Measurements from ENCODE around the gene LRP5. TPM values are rescaled to one million over a fixed set of nuclear protein-coding genes. Genes with fewer than 3 reads are reported as not detected.
A peak's percentile ranks its signal among the peaks of the same experiment; 100 is the strongest.
"Not testable (repeated sequence)": the region's sequence is repeated elsewhere in the genome, so short reads cannot be mapped to it uniquely, and the experiment has no call there.

LRP5 gene
- total and polyA plus RNA-seq, 2 donors: 10.1 to 22.1 TPM

DNA sequence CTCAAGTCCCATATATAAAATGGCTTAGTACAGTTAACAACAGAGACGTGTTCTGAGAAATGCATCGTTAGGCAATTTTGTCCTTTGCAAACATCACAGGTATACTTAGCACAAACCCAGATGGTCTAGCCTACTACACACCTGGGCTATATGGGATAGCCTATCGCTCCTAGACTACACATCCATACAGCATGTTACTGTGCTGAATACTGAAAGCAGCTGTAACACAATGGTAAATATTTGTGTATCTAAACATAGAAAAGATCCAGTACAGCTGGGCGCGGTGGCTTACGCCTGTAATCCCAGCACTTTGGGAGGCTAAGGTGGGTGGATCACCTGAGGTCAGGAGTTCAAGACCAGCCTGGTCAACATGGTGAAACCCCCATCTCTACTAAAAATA, 145.9 kb downstream of the LRP5 start:
- H3K27me3 ChIP-seq (ENCODE audit: control insufficient read depth in 2 of 2, insufficient read depth in 1 of 2, low read length in 1 of 2); DNase-seq (ENCODE audit: low read depth in 6 of 9, low spot score in 9 of 9); H3K9me3 ChIP-seq (ENCODE audit: control insufficient read depth in 2 of 2, insufficient read depth in 1 of 2, low read length in 1 of 2); H3K36me3 ChIP-seq (ENCODE audit: control insufficient read depth in 2 of 2, insufficient read depth in 2 of 2, low read length in 1 of 2); H3K4me3 ChIP-seq (ENCODE audit: low read length in 2 of 2); H3K27ac ChIP-seq (ENCODE audit: low read depth in 1 of 2, low read length in 1 of 2): not testable (repeated sequence)
- H3K4me1 ChIP-seq (ENCODE audit: control insufficient read depth in 2 of 2, insufficient read depth in 2 of 2, low read length in 2 of 2): peaks cover 17 to 21% of the 10 kb centered on the region in 2 donors
- WGBS: 99% methylated on average over 6 of the region's 6 CpGs

DNA sequence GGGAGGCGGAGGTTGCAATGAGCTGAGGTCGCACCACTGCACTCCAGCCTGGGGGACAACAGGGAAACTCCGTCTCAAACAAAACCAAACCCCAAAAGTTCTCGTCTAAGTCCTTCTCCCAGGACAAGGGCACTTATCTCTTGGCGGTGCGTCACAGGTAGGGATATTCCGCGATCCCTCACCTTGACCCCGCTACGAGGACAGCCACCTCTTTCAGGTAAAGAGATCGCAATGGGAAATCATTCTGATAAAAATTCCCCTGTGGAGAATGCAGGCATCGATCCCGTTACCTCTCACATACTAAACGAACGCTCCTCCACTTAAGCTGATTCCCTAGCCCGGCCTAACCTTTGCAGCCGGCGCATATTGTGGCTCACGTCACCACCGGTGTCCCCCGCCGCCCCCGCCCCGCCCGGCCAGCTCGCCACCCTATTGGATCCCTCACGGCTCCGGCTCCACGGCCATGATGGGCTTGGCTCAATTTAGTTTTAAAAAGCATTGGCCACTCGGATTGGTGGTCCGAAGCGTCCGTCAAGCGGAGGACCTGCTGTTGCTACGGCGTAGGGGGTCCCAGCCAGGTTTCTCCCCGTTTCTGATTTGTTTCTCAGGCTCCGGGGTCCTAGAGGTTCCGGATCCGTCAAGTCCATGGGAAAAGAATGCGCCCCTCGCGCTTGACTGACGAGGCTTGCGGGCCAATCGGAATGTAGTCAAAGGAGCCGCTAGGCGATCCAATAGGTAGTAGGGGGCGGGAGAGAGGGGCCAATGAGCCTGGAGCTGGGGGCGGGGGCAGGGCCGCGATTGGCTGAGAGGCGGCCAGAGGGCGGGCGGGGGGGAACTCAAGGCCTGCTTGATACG, 147.7 kb downstream of the LRP5 start:
- no peaks in the 10 kb centered on the region for H3K27me3 ChIP-seq (ENCODE audit: control insufficient read depth in 2 of 2, insufficient read depth in 1 of 2, low read length in 1 of 2)
- peak overlapping the region; percentile 90 to 94 for H3K4me3 ChIP-seq (ENCODE audit: low read length in 2 of 2)
- peaks cover 24% of the 10 kb centered on the region in 2 donors for H3K4me1 ChIP-seq (ENCODE audit: control insufficient read depth in 2 of 2, insufficient read depth in 2 of 2, low read length in 2 of 2)
- H3K36me3 ChIP-seq (ENCODE audit: control insufficient read depth in 2 of 2, insufficient read depth in 2 of 2, low read length in 1 of 2): peaks cover 3 to 9% of the 10 kb centered on the region in 2 donors
- DNase-seq (ENCODE audit: low read depth in 6 of 9, low spot score in 9 of 9): peak; percentile 90 to 99 (median 96)
- H3K9me3 ChIP-seq (ENCODE audit: control insufficient read depth in 2 of 2, insufficient read depth in 1 of 2, low read length in 1 of 2): no peaks in the 10 kb centered on the region
- WGBS: 7% methylated on average over 56 of the region's 56 CpGs
- peak overlapping the region; percentile 97 to 98 for H3K27ac ChIP-seq (ENCODE audit: low read depth in 1 of 2, low read length in 1 of 2)

DNA sequence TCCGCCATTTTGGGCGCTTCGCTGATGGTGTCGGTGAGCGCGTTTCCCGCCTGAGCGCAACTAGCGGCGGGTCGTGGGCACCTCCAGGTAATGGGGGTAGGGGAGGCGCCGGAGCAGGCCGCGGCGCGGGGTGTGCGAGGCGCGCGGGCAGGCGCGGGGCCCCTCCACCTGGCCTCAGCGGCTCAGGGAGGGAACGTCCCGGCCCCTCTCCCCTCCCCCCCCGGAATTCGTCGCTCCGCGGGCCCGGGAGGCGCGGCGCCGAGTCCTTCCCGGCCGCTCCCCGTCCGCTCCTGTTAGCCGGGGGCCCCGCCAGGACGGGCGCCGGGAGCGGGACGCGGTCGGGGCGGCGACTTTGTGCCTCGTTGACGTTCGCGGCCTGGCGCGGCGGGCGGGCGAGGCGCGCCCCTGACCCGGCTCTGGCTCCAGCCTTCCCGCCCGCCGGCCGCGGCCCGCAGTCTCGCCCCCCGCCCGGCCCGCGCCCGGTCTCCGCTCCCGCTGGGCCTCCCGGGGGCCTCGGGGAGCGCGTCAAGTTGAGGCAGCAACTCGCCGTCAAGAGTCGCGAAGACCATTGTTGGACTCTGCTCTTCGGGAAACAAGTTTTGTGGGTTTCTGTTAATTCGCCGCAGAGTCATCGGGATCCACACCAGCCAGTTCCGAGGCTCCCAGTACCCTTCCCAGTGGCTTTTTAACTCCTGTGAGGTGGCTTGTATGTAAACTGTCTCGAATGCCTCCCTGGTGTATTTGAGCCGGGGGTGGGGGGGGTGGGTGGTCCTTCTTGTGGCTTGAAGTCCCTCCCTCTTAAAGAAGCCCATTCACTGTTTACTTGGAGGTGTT, 148.6 kb downstream of the LRP5 start, which contains the start of gene PPP6R3:
Gene PPP6R3 (plus strand): TSS at position 12 of the 834 bp plus-strand sequence. CDS start 76,913 bp downstream, outside the sequence.
- H3K36me3 ChIP-seq (ENCODE audit: control insufficient read depth in 2 of 2, insufficient read depth in 2 of 2, low read length in 1 of 2): peaks cover 3 to 15% of the 10 kb centered on the region in 2 donors
- H3K4me1 ChIP-seq (ENCODE audit: control insufficient read depth in 2 of 2, insufficient read depth in 2 of 2, low read length in 2 of 2): peaks cover 24% of the 10 kb centered on the region in 2 donors
- H3K9me3 ChIP-seq (ENCODE audit: control insufficient read depth in 2 of 2, insufficient read depth in 1 of 2, low read length in 1 of 2): no peaks in the 10 kb centered on the region
- WGBS: under 1% methylated on average over 91 of the region's 92 CpGs
- peak in 7 of 9 donors; percentile 35 to 76 (median 49) for DNase-seq (ENCODE audit: low read depth in 6 of 9, low spot score in 9 of 9)
- peak within 1 kb of the TSS; percentile 90 to 94 for H3K4me3 ChIP-seq (ENCODE audit: low read length in 2 of 2)
- no peaks in the 10 kb centered on the region for H3K27me3 ChIP-seq (ENCODE audit: control insufficient read depth in 2 of 2, insufficient read depth in 1 of 2, low read length in 1 of 2)
- H3K27ac ChIP-seq (ENCODE audit: low read depth in 1 of 2, low read length in 1 of 2): peak within 1 kb of the TSS; percentile 97 to 98

DNA sequence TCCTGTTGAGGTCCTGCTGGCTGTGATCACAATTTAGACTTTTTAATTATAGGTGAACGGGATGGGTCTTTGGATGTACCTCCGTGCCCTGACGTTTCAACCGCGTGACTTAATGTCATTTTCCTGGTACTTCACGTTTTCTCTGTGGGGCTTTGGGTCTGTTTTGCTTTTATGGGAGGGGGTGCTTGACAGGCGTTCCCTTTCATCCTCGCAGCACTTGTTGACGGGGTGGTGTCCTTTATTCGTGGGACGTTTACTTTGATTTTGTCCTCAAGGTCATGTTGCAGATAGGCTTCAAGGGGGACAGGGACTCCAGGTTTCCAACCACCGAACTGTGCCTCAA, 149.2 kb downstream of the LRP5 start:
- no peaks in the 10 kb centered on the region for H3K27me3 ChIP-seq (ENCODE audit: control insufficient read depth in 2 of 2, insufficient read depth in 1 of 2, low read length in 1 of 2)
- peaks cover 24% of the 10 kb centered on the region in 2 donors for H3K4me1 ChIP-seq (ENCODE audit: control insufficient read depth in 2 of 2, insufficient read depth in 2 of 2, low read length in 2 of 2)
- peak overlapping the region; percentile 90 to 94 for H3K4me3 ChIP-seq (ENCODE audit: low read length in 2 of 2)
- DNase-seq (ENCODE audit: low read depth in 6 of 9, low spot score in 9 of 9): no peak
- 3% methylated on average over 12 of the region's 12 CpGs for WGBS
- H3K9me3 ChIP-seq (ENCODE audit: control insufficient read depth in 2 of 2, insufficient read depth in 1 of 2, low read length in 1 of 2): no peaks in the 10 kb centered on the region
- H3K27ac ChIP-seq (ENCODE audit: low read depth in 1 of 2, low read length in 1 of 2): peak overlapping the region in 1 of 2 donors; percentile 20
- H3K36me3 ChIP-seq (ENCODE audit: control insufficient read depth in 2 of 2, insufficient read depth in 2 of 2, low read length in 1 of 2): peaks cover 3 to 15% of the 10 kb centered on the region in 2 donors

DNA sequence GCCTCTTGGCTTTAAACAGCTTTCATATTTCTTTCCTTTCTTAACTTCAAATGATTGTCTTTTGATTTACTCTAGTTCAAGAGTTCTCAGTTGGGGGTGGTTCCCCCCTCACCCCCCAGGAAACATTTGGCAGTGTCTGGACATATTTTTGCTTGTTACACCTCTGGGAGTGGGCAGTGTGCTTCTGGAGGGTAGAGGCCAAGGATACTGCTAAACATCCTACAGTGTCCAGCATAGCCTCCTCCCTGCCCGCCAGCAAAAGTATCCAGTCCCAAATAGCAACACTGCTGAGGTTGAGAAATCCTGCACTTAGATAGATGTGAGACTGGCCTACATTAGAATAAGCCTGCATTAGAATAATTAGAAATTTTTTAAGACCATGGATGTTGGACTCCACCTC, 151.3 kb downstream of the LRP5 start:
- H3K4me1 ChIP-seq (ENCODE audit: control insufficient read depth in 2 of 2, insufficient read depth in 2 of 2, low read length in 2 of 2): peaks cover 24% of the 10 kb centered on the region in 2 donors
- H3K9me3 ChIP-seq (ENCODE audit: control insufficient read depth in 2 of 2, insufficient read depth in 1 of 2, low read length in 1 of 2): no peaks in the 10 kb centered on the region
- 98% methylated on average over 1 of the region's 1 CpG for WGBS
- no peak overlapping the region for H3K4me3 ChIP-seq (ENCODE audit: low read length in 2 of 2)
- peaks cover 3 to 21% of the 10 kb centered on the region in 2 donors for H3K36me3 ChIP-seq (ENCODE audit: control insufficient read depth in 2 of 2, insufficient read depth in 2 of 2, low read length in 1 of 2)
- no peak for DNase-seq (ENCODE audit: low read depth in 6 of 9, low spot score in 9 of 9)
- no peak overlapping the region for H3K27ac ChIP-seq (ENCODE audit: low read depth in 1 of 2, low read length in 1 of 2)
- no peaks in the 10 kb centered on the region for H3K27me3 ChIP-seq (ENCODE audit: control insufficient read depth in 2 of 2, insufficient read depth in 1 of 2, low read length in 1 of 2)

DNA sequence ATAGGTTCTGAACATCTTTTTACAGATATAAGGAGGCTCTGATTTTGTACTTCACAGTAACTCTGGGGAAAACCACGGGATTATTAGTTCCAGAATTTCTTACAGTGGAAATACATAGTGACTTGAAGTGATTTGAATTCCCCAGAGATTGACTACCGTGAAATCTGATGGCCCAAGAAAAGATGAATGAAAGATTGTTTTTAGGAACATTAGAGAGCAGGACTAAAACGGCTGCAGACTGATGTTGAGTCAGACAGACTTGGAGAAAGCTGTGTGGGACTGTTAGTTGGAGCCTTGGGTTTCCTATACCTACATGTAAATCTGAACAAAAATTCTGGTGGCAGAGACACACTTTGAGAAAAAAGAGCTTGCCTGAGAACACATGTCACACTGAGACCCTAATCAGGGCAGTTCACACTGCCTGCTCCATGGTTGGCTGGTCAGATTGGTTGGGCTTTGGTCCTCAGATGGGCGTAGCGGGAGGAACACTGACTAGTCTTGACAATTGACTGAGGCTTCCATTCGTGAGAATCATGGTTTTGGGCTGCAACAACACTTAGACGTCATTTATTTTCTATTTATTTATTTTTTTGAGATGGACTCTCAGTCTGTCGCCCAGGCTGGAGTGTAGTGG, 154.9 kb downstream of the LRP5 start:
- H3K36me3 ChIP-seq (ENCODE audit: control insufficient read depth in 2 of 2, insufficient read depth in 2 of 2, low read length in 1 of 2): peaks cover 3 to 27% of the 10 kb centered on the region in 2 donors
- H3K9me3 ChIP-seq (ENCODE audit: control insufficient read depth in 2 of 2, insufficient read depth in 1 of 2, low read length in 1 of 2): no peaks in the 10 kb centered on the region
- no peak overlapping the region for H3K4me3 ChIP-seq (ENCODE audit: low read length in 2 of 2)
- WGBS: 96% methylated on average over 8 of the region's 8 CpGs
- H3K27ac ChIP-seq (ENCODE audit: low read depth in 1 of 2, low read length in 1 of 2): no peak overlapping the region
- peaks cover 37 to 41% of the 10 kb centered on the region in 2 donors for H3K4me1 ChIP-seq (ENCODE audit: control insufficient read depth in 2 of 2, insufficient read depth in 2 of 2, low read length in 2 of 2)
- no peaks in the 10 kb centered on the region for H3K27me3 ChIP-seq (ENCODE audit: control insufficient read depth in 2 of 2, insufficient read depth in 1 of 2, low read length in 1 of 2)
- DNase-seq (ENCODE audit: low read depth in 6 of 9, low spot score in 9 of 9): no peak

DNA sequence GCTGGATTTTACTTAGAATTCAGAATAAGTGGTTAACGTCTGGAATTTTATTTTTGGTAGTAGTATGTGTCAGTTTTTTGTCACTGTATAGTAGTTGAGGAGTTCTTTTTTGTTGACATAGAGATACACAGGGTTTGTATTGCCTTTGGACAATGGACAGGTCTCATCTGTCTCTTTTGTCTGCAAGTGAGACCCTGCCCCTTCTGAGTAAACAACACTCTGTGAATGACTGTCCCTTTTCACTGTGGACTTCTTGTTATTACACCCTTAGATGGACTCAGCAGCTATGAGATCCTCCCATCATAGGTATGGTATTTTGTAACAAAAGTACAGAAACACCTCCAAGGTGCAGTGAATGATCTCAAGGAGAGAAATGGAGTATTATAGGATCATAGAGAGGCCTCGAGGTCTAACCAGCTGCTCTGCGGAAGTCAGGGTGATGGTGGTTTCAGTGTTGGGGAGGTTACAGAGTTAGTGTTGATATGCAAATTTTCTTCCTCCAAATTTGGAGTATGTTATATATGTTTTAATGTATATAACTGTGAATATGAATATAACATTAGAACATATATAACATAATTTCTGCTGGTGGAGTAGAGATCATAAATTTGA, 155.9 kb downstream of the LRP5 start:
- peak in 1 of 9 donors; percentile 36 for DNase-seq (ENCODE audit: low read depth in 6 of 9, low spot score in 9 of 9)
- Histone ChIP-seq H3K27ac (ENCODE audit: low read depth in 1 of 2, low read length in 1 of 2) (no peak overlapping the region), H3K9me3 (ENCODE audit: control insufficient read depth in 2 of 2, insufficient read depth in 1 of 2, low read length in 1 of 2) (no peaks in the 10 kb centered on the region), H3K27me3 (ENCODE audit: control insufficient read depth in 2 of 2, insufficient read depth in 1 of 2, low read length in 1 of 2) (no peaks in the 10 kb centered on the region), H3K4me3 (ENCODE audit: low read length in 2 of 2) (no peak overlapping the region), H3K36me3 (ENCODE audit: control insufficient read depth in 2 of 2, insufficient read depth in 2 of 2, low read length in 1 of 2) (peaks cover 3 to 23% of the 10 kb centered on the region in 2 donors), H3K4me1 (ENCODE audit: control insufficient read depth in 2 of 2, insufficient read depth in 2 of 2, low read length in 2 of 2) (peaks cover 34 to 35% of the 10 kb centered on the region in 2 donors)
- 45% methylated on average over 3 of the region's 3 CpGs for WGBS

DNA sequence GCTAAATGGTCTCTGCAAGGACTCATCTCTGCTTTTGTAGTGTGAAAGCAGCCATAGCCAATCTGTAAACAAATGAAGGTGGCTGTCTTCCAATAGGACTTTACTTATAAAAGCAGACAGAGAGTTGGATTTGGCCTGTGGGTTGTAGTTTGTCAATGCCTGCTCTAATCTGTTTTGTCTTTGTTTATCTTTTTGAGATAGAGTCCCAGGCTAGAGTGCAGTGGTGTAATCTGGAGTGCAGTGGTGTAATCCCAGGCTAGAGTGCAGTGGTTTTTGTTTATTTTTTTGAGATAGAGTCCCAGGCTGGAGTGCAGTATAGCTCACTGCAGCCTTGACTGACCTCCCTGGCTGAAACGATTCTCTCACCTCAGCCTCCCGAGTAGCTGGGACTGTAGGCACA, 156.7 kb downstream of the LRP5 start:
- no peaks in the 10 kb centered on the region for H3K27me3 ChIP-seq (ENCODE audit: control insufficient read depth in 2 of 2, insufficient read depth in 1 of 2, low read length in 1 of 2)
- H3K36me3 ChIP-seq (ENCODE audit: control insufficient read depth in 2 of 2, insufficient read depth in 2 of 2, low read length in 1 of 2): peaks cover 0 to 26% of the 10 kb centered on the region in 2 donors
- WGBS: 84% methylated on average over 2 of the region's 2 CpGs
- no peaks in the 10 kb centered on the region for H3K9me3 ChIP-seq (ENCODE audit: control insufficient read depth in 2 of 2, insufficient read depth in 1 of 2, low read length in 1 of 2)
- no peak overlapping the region for H3K4me3 ChIP-seq (ENCODE audit: low read length in 2 of 2)
- no peak for DNase-seq (ENCODE audit: low read depth in 6 of 9, low spot score in 9 of 9)
- no peak overlapping the region for H3K27ac ChIP-seq (ENCODE audit: low read depth in 1 of 2, low read length in 1 of 2)
- peaks cover 31 to 33% of the 10 kb centered on the region in 2 donors for H3K4me1 ChIP-seq (ENCODE audit: control insufficient read depth in 2 of 2, insufficient read depth in 2 of 2, low read length in 2 of 2)
